Uterus (tissue), 4 donors: Measurements from ENCODE around the gene PSPN. TPM values are rescaled to one million over a fixed set of nuclear protein-coding genes. Genes with fewer than 3 reads are reported as not detected.
"Not testable (repeated sequence)": the region's sequence is repeated elsewhere in the genome, so short reads cannot be mapped to it uniquely, and the experiment has no call there.

Source experiments
- DNase-seq, 2 donors: peaks; one replicate each; pipeline ENCODE4 v3.0.0-alpha.2; 2019 to 2020
- H3K27ac ChIP-seq, 2 donors: fragments of 200-600 bp; sonication (generic); 1 replicate in 1 of 2; 2 replicates in 1 of 2; pipeline ENCODE4 v1.5.1; 2016 to 2018
- H3K27me3 ChIP-seq, 2 donors: fragments of 200-600 bp; sonication (generic); one replicate each; pipeline ENCODE4 v1.5.1; 2018 to 2019; ENCODE audit warnings: control low read depth in 1 of 2
- H3K36me3 ChIP-seq, 2 donors: fragments of 200-600 bp; sonication (generic); one replicate each; pipeline ENCODE4 v1.5.1; 2019; ENCODE audit warnings: control low read depth in 1 of 2
- H3K4me1 ChIP-seq, 2 donors: fragments of 200-600 bp; sonication (generic); one replicate each; pipeline ENCODE4 v1.5.1; 2018 to 2019; ENCODE audit warnings: control low read depth in 1 of 2
- H3K4me3 ChIP-seq, 2 donors: fragments of 200-600 bp; sonication (generic); 1 replicate in 1 of 2; 2 replicates in 1 of 2; pipeline ENCODE4 v1.5.1; 2018 to 2019; ENCODE audit warnings: mild to moderate bottlenecking in 1 of 2
- H3K9me3 ChIP-seq, 2 donors: fragments of 200-600 bp; sonication (generic); one replicate each; pipeline ENCODE4 v1.5.1; 2019; ENCODE audit warnings: control low read depth in 1 of 2
- CTCF ChIP-seq, 4 experiments: fragments of 200-600 bp in 2 of 4; fragments of 450-650 bp in 2 of 4; sonication (generic) in 2 of 4; IDR thresholded peaks; one replicate each; pipeline ENCODE4 v1.5.1; 2016 to 2019; ENCODE audit warnings: antibody characterized with exemption in 4 of 4, mild to moderate bottlenecking in 2 of 4, moderate library complexity in 1 of 4
- POLR2A ChIP-seq, 2 donors: fragments of 450-650 bp; IDR thresholded peaks; one replicate each; pipeline ENCODE4 v1.6.1; 2016; ENCODE audit warnings: antibody characterized with exemption in 2 of 2, mild to moderate bottlenecking in 1 of 2, moderate library complexity in 1 of 2
- intact Hi-C: fragments of 100-400 bp; cut with DNase I; formaldehyde crosslinking; loops from one replicate; pipeline ENCODE4 v1.15.1; 2023; ENCODE audit warnings: low total_unique reads
- total RNA-seq, 4 donors: library from RNA; depleted of rRNA in 3 of 4; stranded (reverse); fragments of >200 nt in 3 of 4; gene quantifications; one replicate each; pipeline versions ENCODE4 v1.1.0 to v1.2.4, GENCODE V29; 2014 to 2023
- donor health status: DM: yes; HTN: yes; CAD: no.

The PSPN gene
- total RNA-seq, 4 donors from 2014 or later = 0.26 to 2.2 (median 1.8) TPM; not detected in 1

GRCh38 chr19:6352381-6353165 lies 23.2 kb downstream of the PSPN start:
- TF ChIP-seq CTCF (IDR thresholded peaks at IDR 0.05) (no peak), POLR2A (IDR thresholded peaks at IDR 0.05) (no peak)
- intact Hi-C loops = no loop called here
- no peak overlapping the region for H3K27ac ChIP-seq
- H3K4me1 ChIP-seq = no peaks in the 10 kb centered on the region
- no peak for DNase-seq
- H3K4me3 ChIP-seq = no peak overlapping the region
- H3K27me3 ChIP-seq = no peaks in the 10 kb centered on the region
- H3K9me3 ChIP-seq = no peaks in the 10 kb centered on the region
- no peaks in the 10 kb centered on the region for H3K36me3 ChIP-seq

GRCh38 chr19:6350688-6351087 lies 25.0 kb downstream of the PSPN start:
- intact Hi-C loops = no loop called here
- Histone ChIP-seq H3K4me1 (no peaks in the 10 kb centered on the region), H3K36me3 (no peaks in the 10 kb centered on the region), H3K27me3 (no peaks in the 10 kb centered on the region), H3K4me3 (no peak overlapping the region), H3K27ac (no peak overlapping the region), H3K9me3 (no peaks in the 10 kb centered on the region)
- TF ChIP-seq CTCF (IDR thresholded peaks at IDR 0.05) (no peak), POLR2A (IDR thresholded peaks at IDR 0.05) (no peak)
- DNase-seq = no peak

GRCh38 chr19:6349271-6349670 lies 26.5 kb downstream of the PSPN start:
- H3K9me3 ChIP-seq, H3K27me3 ChIP-seq, H3K27ac ChIP-seq, H3K4me1 ChIP-seq, H3K36me3 ChIP-seq, intact Hi-C loops, H3K4me3 ChIP-seq, DNase-seq: not testable (repeated sequence)

GRCh38 chr19:6343462-6343861 lies 32.3 kb downstream of the PSPN start:
- no peak for DNase-seq
- Histone ChIP-seq H3K27me3 (no peaks in the 10 kb centered on the region), H3K4me1 (no peaks in the 10 kb centered on the region), H3K36me3 (no peaks in the 10 kb centered on the region), H3K27ac (no peak overlapping the region), H3K4me3 (no peak overlapping the region), H3K9me3 (no peaks in the 10 kb centered on the region)
- no peak for TF ChIP-seq POLR2A (IDR thresholded peaks at IDR 0.05)
- TF ChIP-seq CTCF (IDR thresholded peaks at IDR 0.05) = no peak
- intact Hi-C loops = no loop called here

- intact Hi-C loops = no loop called here
- H3K27me3 ChIP-seq = no peaks in the 10 kb centered on the region
- no peak overlapping the region for H3K4me3 ChIP-seq
- H3K36me3 ChIP-seq = no peaks in the 10 kb centered on the region
- no peak overlapping the region for H3K27ac ChIP-seq
- no peaks in the 10 kb centered on the region for H3K9me3 ChIP-seq
- TF ChIP-seq CTCF (IDR thresholded peaks at IDR 0.05) = no peak
- TF ChIP-seq POLR2A (IDR thresholded peaks at IDR 0.05) = no peak
- H3K4me1 ChIP-seq = no peaks in the 10 kb centered on the region
- no peak for DNase-seq
These were observed 35.1 kb downstream of the PSPN start for GRCh38 chr19:6340493-6341201.
